GM21423 (cell line): ENCODE measurements around the gene VWC2L.

ENCODE experiments used
- ATAC-seq: cut with Tn5 transposase; IDR thresholded peaks from one replicate; pipeline ENCODE4 v1.9.1; 2021; ENCODE audit warnings: mild to moderate bottlenecking, moderate library complexity; ENCODE audit not compliant: unreplicated experiment

Gene VWC2L

DNA sequence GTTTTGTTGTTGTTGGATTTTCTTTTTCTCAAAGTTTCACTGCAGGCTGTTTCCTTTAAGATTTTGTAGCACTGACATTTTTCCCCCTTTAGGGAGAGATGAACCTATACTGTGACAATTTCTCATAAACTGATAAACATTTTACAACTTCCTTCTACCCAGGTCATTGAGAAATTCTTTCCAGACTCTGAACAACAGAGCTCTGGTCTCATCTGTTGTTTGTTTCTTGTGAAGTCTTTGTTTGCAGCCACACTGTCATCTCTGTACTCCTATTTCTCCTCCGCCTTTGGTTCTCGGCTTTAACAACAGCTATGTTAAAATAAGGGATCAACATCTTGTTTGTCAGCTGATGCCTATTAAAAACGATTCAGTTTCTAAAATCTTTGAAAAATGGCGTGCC, 167.6 kb downstream of the VWC2L start:
- no peak for ATAC-seq

DNA sequence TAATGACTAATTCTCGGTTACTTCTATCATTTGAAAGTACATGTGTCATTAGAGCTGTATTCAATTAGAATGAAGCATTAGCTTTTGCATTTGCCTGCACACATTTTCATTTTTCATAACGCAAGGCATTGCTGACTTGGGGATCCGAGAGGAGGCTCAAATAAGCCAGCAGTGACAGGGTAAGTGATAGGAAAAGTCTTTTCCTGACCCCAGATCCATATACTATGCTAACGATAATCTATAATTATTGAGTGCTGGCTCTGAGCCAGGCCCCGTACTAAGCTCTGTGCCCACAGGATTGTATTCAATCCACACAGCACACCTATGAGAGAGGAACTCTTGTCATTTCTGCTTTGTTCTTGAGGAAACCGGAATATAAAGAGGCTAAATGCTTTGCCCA, 168.2 kb downstream of the VWC2L start:
- ATAC-seq, result no peak

DNA sequence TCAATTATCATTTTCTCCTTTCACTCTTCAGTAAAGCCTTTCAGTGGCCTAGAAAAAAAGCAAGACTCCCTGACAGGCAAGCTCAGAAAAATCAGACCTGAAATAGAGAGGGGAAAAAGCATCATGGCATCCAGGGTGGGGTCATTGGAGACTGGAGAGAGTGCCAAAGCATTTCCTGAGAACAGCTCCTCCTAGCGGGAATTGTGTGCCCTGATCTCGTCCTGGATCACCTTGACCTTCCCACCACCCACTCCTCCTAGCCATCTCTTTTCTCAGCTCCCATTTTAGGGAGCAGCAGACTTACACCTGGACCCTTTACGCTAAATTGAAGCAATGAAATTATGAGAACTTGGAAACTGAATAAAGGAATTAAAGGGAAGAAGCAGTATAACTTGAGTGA, 176.6 kb downstream of the VWC2L start:
- ATAC-seq, result no peak

DNA sequence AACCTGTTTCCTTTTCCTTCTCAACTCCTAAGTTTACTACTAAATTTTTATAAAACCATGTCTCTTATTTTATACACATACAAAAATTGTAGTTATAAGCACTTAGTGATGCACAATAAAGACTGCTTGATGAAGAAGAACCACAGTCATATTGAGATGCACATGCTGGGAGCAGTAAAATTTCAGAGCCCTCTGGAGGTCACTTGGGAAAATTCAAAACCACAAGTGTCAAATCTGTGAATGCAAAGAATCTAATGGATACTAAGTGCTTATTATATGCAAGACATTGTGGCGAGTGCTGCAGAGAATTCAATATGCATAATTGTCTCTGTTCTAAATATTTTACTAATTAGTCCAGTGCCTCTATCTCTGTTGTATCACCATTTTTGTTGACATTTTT, 180.5 kb downstream of the VWC2L start:
- no peak for ATAC-seq

GRCh38 chr2:214592011-214592410, 181.2 kb downstream of the VWC2L start:
- ATAC-seq, result no peak

DNA sequence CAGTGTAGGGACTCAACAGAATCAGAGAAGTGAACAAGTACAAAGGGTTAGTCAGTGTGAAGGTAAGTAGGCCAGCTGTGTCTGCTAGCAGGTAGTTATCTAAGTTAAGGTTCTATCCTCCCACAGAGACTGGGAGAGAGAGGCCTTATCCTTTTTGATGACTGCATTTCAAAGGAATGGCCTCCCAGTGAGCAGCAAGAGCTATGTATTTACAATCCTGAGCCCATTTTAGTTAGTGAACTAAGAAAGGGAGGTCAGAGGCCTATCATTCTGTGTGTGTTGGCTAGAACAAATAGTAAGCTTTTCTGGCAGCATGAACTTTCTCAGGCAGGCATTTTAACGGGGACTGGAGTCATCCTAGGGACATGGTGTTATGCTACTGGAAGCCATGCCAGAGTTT, 182.9 kb downstream of the VWC2L start:
- no peak for ATAC-seq

- no peak for ATAC-seq
Measured at GRCh38 chr2:214601852-214602633, 191.2 kb downstream of the VWC2L start.

DNA sequence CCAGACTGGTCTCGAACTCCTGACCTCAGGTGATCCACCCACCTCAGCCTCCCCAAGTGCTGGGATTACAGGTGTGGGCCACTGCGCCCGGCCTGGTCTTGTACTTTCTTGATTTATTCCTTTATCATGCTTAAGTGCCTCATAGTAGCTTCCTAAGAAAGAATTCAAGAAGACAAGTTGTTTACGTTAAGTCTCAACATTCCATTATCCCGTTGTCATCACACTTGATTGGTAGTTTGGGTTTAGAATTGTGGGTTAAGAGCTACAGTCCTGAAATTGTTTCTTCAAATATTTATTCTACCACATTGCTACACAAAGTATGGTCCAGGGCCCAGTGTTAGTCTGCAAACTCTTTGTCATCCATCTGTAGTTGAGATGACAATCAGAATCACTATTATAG, 194.0 kb downstream of the VWC2L start:
- no peak for ATAC-seq

GRCh38 chr2:214607051-214607450, 196.2 kb downstream of the VWC2L start:
- ATAC-seq, result no peak

DNA sequence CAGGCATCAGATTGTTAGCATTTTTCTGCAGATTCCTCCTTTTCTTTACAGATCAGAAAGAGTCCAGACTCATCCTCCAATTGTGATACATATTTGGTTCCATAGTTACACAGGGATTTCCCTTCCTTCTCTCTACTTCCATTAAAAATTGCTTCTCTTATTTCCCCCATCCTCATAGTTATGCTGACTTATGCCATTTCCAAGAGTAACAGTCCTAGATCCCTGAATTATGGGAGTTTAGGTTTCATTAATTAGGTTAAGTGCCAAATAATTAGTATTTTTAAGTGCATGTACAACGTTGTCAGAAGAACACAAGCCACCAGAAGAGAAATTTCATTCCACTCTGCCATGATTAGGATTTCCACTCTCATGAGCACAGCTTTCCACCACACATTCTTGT, 200.2 kb downstream of the VWC2L start:
- ATAC-seq, result no peak

GRCh38 chr2:214624166-214624760, 213.4 kb downstream of the VWC2L start:
- no peak for ATAC-seq

GRCh38 chr2:214628091-214628490, 217.2 kb downstream of the VWC2L start:
- ATAC-seq, result no peak
